K562 (cell line): ENCODE measurements around the gene KHSRP. TPM values are rescaled to one million over a fixed set of nuclear protein-coding genes. Genes with fewer than 3 reads are reported as not detected.

ENCODE experiments used
- CXXC5 ChIP-seq: fragments of 250-450 bp; sonication (Bioruptor Pico); IDR thresholded peaks from 2 replicates; pipeline ENCODE4 v1.8.0; 2022; ENCODE audit warnings: inconsistent platforms, mild to moderate bottlenecking, moderate library complexity
- EP400 ChIP-seq: fragments of 450-650 bp; IDR thresholded peaks from 2 replicates; pipeline ENCODE4 v1.6.1; 2017; ENCODE audit warnings: antibody characterized with exemption, mild to moderate bottlenecking, moderate library complexity
- STAT6 ChIP-seq: sonication (generic); formaldehyde crosslinking; IDR thresholded peaks from 2 replicates; pipeline ENCODE4 v1.8.1; 2023; ENCODE audit warnings: mild to moderate bottlenecking, missing genetic modification reagents
- SUPT5H ChIP-seq: fragments of 450-650 bp; IDR thresholded peaks from 2 replicates; pipeline ENCODE4 v1.6.1; 2016
- TRIM25 ChIP-seq: fragments of 450-650 bp; IDR thresholded peaks from 2 replicates; pipeline ENCODE4 v1.7.0; 2016; ENCODE audit warnings: borderline replicate concordance
- TSHZ1 ChIP-seq: fragments of 250-450 bp; sonication (Bioruptor Pico); IDR thresholded peaks from 2 replicates; pipeline ENCODE4 v1.4.0; 2020; ENCODE audit warnings: mild to moderate bottlenecking, moderate library complexity
- ZBTB11 ChIP-seq, 3 experiments: fragments of 200-800 bp in 1 of 3; fragments of 250-450 bp in 1 of 3; fragments of 450-650 bp in 1 of 3; sonication (Bioruptor Pico) in 1 of 3; sonication (Bioruptor generic) in 1 of 3; formaldehyde crosslinking in 1 of 3; IDR thresholded peaks; 2 replicates each; pipeline versions ENCODE4 v1.6.1 to v1.8.0; 2016 to 2022; ENCODE audit warnings: mild to moderate bottlenecking in 2 of 3, missing genetic modification characterization in 2 of 3, missing compliant biosample characterization in 1 of 3, moderate library complexity in 1 of 3
- ZNF134 ChIP-seq: fragments of 250-450 bp; sonication (Bioruptor Pico); conservative IDR thresholded peaks from 2 replicates; pipeline ENCODE4 v1.4.0; 2020
- ZNF830 ChIP-seq: fragments of 250-450 bp; sonication (Bioruptor Pico); IDR thresholded peaks from 2 replicates; pipeline ENCODE4 v1.5.0; 2021; ENCODE audit warnings: mild to moderate bottlenecking
- polyA plus RNA-seq, 8 experiments: library from polyadenylated mRNA; depleted of rRNA in 4 of 8; stranded (reverse) in 5 of 8; unstranded in 3 of 8; fragments of >200 nt; fragmentation: Nextera tagmentation in 2 of 8; fragmentation: Illumina TruSeq in 1 of 8; extraction: Ambion mirVana in 2 of 8; extraction: Trizol in 1 of 8; gene quantifications; 2 replicates each; pipeline versions ENCODE4 v1.2.1 to v1.2.3, GENCODE V29; 2011 to 2014; ENCODE audit warnings: inconsistent platforms in 1 of 8, missing spikeins in 1 of 8
- total RNA-seq, 7 experiments: library from RNA; depleted of rRNA in 6 of 7; stranded (reverse); fragments of >200 nt in 6 of 7; fragmentation: Illumina TruSeq in 2 of 7; extraction: Trizol in 2 of 7; gene quantifications; 2 replicates each; pipeline versions ENCODE4 v1.2.1 to v1.2.3, GENCODE V29; 2011 to 2021; ENCODE audit warnings: low replicate concordance in 1 of 7
- TF ChIP-seq, protein P1 (sequence below), 2 experiments: fragments of 450-650 bp; IDR thresholded peaks; 2 replicates each; pipeline ENCODE4 v1.6.1; 2018; ENCODE audit warnings: mild to moderate bottlenecking in 2 of 2, low read depth in 1 of 2; ENCODE audit not compliant: partially characterized antibody in 2 of 2

The KHSRP gene
- total and polyA plus RNA-seq, 9 of the 15 experiments (the other 6 are each of a cell fraction or from before 2014, with no cell fraction given): 4.2 to 564 (median 139) TPM

DNA sequence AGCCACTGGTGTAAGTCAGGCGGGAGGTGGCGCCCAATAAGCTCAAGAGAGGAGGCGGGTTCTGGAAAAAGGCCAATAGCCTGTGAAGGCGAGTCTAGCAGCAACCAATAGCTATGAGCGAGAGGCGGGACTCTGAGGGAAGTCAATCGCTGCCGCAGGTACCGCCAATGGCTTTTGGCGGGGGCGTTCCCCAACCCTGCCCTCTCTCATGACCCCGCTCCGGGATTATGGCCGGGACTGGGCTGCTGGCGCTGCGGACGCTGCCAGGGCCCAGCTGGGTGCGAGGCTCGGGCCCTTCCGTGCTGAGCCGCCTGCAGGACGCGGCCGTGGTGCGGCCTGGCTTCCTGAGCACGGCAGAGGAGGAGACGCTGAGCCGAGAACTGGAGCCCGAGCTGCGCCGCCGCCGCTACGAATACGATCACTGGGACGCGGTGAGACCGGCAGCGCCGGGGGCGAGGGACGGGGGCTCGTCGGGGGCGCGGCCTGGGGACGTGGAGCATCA is 52.0 kb downstream of the KHSRP start, which contains the start of gene ALKBH7 (continued):
- TF ChIP-seq ZNF830 (CRISPR knock-in tag): 0 out of 2 replicates have a peak, but pooled peaks have one; percentile 62
- TF ChIP-seq STAT6 (CRISPR knock-in tag): no peak
- no peak for TF ChIP-seq ZBTB11 (CRISPR knock-in tag; IDR thresholded peaks at IDR 0.05)
- TF ChIP-seq, protein P1, sequence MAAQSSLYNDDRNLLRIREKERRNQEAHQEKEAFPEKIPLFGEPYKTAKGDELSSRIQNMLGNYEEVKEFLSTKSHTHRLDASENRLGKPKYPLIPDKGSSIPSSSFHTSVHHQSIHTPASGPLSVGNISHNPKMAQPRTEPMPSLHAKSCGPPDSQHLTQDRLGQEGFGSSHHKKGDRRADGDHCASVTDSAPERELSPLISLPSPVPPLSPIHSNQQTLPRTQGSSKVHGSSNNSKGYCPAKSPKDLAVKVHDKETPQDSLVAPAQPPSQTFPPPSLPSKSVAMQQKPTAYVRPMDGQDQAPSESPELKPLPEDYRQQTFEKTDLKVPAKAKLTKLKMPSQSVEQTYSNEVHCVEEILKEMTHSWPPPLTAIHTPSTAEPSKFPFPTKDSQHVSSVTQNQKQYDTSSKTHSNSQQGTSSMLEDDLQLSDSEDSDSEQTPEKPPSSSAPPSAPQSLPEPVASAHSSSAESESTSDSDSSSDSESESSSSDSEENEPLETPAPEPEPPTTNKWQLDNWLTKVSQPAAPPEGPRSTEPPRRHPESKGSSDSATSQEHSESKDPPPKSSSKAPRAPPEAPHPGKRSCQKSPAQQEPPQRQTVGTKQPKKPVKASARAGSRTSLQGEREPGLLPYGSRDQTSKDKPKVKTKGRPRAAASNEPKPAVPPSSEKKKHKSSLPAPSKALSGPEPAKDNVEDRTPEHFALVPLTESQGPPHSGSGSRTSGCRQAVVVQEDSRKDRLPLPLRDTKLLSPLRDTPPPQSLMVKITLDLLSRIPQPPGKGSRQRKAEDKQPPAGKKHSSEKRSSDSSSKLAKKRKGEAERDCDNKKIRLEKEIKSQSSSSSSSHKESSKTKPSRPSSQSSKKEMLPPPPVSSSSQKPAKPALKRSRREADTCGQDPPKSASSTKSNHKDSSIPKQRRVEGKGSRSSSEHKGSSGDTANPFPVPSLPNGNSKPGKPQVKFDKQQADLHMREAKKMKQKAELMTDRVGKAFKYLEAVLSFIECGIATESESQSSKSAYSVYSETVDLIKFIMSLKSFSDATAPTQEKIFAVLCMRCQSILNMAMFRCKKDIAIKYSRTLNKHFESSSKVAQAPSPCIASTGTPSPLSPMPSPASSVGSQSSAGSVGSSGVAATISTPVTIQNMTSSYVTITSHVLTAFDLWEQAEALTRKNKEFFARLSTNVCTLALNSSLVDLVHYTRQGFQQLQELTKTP (IDR thresholded peaks at IDR 0.05; ENCODE audit: low read depth in 1 of 2, partially characterized antibody in 2 of 2): no peak
- TF ChIP-seq EP400: no peak; the same call in 1 of the 2 replicates
- TF ChIP-seq CXXC5 (CRISPR knock-in tag): no peak; the same call in none of the 2 replicates
- TF ChIP-seq ZNF134 (CRISPR knock-in tag): no peak
- peak; percentile 82 for TF ChIP-seq SUPT5H
- TF ChIP-seq TSHZ1 (CRISPR knock-in tag): no peak
- no peak for TF ChIP-seq TRIM25
